B cell (primary cell): ENCODE measurements around the gene SCN3B.

Source experiments
- EZH2 ChIP-seq: IDR thresholded peaks from 2 replicates; pipeline ENCODE4 v1.6.1; 2012; ENCODE audit warnings: borderline replicate concordance, low read depth, mild to moderate bottlenecking, moderate library complexity, low read length; ENCODE audit not compliant: insufficient read depth, poor library complexity, severe bottlenecking
- TF ChIP-seq, protein P1 (sequence below): fragments of 200-600 bp; IDR thresholded peaks from one replicate; pipeline ENCODE4 v1.8.0; 2022; ENCODE audit warnings: antibody characterized with exemption, mild to moderate bottlenecking

- TF ChIP-seq, protein P1, sequence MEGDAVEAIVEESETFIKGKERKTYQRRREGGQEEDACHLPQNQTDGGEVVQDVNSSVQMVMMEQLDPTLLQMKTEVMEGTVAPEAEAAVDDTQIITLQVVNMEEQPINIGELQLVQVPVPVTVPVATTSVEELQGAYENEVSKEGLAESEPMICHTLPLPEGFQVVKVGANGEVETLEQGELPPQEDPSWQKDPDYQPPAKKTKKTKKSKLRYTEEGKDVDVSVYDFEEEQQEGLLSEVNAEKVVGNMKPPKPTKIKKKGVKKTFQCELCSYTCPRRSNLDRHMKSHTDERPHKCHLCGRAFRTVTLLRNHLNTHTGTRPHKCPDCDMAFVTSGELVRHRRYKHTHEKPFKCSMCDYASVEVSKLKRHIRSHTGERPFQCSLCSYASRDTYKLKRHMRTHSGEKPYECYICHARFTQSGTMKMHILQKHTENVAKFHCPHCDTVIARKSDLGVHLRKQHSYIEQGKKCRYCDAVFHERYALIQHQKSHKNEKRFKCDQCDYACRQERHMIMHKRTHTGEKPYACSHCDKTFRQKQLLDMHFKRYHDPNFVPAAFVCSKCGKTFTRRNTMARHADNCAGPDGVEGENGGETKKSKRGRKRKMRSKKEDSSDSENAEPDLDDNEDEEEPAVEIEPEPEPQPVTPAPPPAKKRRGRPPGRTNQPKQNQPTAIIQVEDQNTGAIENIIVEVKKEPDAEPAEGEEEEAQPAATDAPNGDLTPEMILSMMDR, result no peak
- TF ChIP-seq EZH2, result no peak
These were observed 72.6 kb downstream of the SCN3B start for GRCh38 chr11:123581651-123582399.
